Motor neuron (in vitro differentiated cells): ENCODE results near the gene HOXA1. TPM values are rescaled to one million over a fixed set of nuclear protein-coding genes. Genes with fewer than 3 reads are reported as not detected.
A peak's percentile ranks its signal among the peaks of the same experiment; 100 is the strongest.

Source experiments
- ATAC-seq, 8 experiments: fragments of 200-7000 bp; cut with Tn5 transposase; replicated peaks in 6 of 8; 2 replicates each; pipeline ENCODE4 v1.8.0; 2021; ENCODE audit warnings: mild to moderate bottlenecking in 8 of 8, moderate library complexity in 8 of 8
- H3K27ac ChIP-seq, 2 donors: fragments of 250-450 bp; sonication (Bioruptor Pico); 2 replicates each; pipeline ENCODE4 v1.9.0; 2021; ENCODE audit warnings: antibody characterized with exemption in 2 of 2, mild to moderate bottlenecking in 2 of 2, moderate library complexity in 1 of 2
- H3K4me1 ChIP-seq, 2 donors: fragments of 250-450 bp; sonication (Bioruptor Pico); replicated peaks in 1 of 2; 2 replicates each; pipeline ENCODE4 v1.6.1; 2021; ENCODE audit warnings: antibody characterized with exemption in 2 of 2, mild to moderate bottlenecking in 2 of 2, moderate library complexity in 1 of 2
- H3K4me3 ChIP-seq, 5 donors: fragments of 250-450 bp; sonication (Bioruptor Pico); 2 replicates each; pipeline ENCODE4 v1.9.0; 2021; ENCODE audit warnings: antibody characterized with exemption in 5 of 5, mild to moderate bottlenecking in 5 of 5, moderate library complexity in 4 of 5
- WGBS, 10 experiments: fragments of 450-650 bp; shearing (Covaris generic); methylation state at CpG; one replicate each; pipeline ENCODE4 v1.0.0; 2022; 5-methylcytosine and 5-hydroxymethylcytosine counted together
- in situ Hi-C, 9 experiments: fragments of 400-800 bp; cut with MboI; loops; one replicate each; pipeline ENCODE4 v1.15.0; 2021; ENCODE audit warnings: low sequenced_read_pairs in 9 of 9, low pct_unique_long_range_greater_than_20kb in 2 of 9; ENCODE audit not compliant: unreplicated experiment in 9 of 9
- total RNA-seq, 8 experiments: library from RNA; unstranded; fragments of 300-600 nt; gene quantifications; 2 replicates each; pipeline versions ENCODE4 v1.2.3 to v1.2.4, GENCODE V29; 2022

Gene HOXA1
- total RNA-seq, 8 experiments from 2014 or later: 2.7 to 44.5 (median 14.4) TPM

GRCh38 chr7:27139334-27140125 is 43.7 kb upstream of the HOXA1 start:
- in situ Hi-C loops: loop anchor here in 2 of 9 experiments (10.0 kb wide), 1 partner anchor 285 kb away; no protein-coding TSS in a partner anchor
- H3K4me3 ChIP-seq: peak overlapping the region; percentile 46 to 81 (median 63)
- ATAC-seq: no peak
- 0 to 89% (median 17%) methylated on average over 1 to 13 of the region's 53 CpGs; no CpG with 5 or more reads in 5 of the 10 experiments for WGBS, 10 experiments
- H3K4me1 ChIP-seq: peaks cover 13 to 22% of the 10 kb centered on the region in 2 donors
- peak overlapping the region; percentile 92 to 93 for H3K27ac ChIP-seq

GRCh38 chr7:27138985-27139333 is 43.2 kb upstream of the HOXA1 start:
- Histone ChIP-seq H3K4me1 (peaks cover 19 to 22% of the 10 kb centered on the region in 2 donors), H3K27ac (peak overlapping the region; percentile 92 to 93), H3K4me3 (peak overlapping the region; percentile 46 to 81 (median 63))
- ATAC-seq: no peak
- in situ Hi-C loops: no loop called here
- 0 to 100% (median 10%) methylated on average over 1 to 9 of the region's 11 CpGs; no CpG with 5 or more reads in 2 of the 10 experiments for whole genome bisulfite sequencing, 10 experiments

GRCh38 chr7:27138472-27138871 is 42.7 kb upstream of the HOXA1 start:
- ATAC-seq: no peak
- H3K4me3 ChIP-seq: peak overlapping the region; percentile 46 to 81 (median 63)
- H3K27ac ChIP-seq: peak overlapping the region; percentile 92 to 93
- 0 to 33% (median 13%) methylated on average over 1 of the region's 1 CpG; no CpG with 5 or more reads in 7 of the 10 experiments for WGBS, 10 experiments
- in situ Hi-C loops: no loop called here
- H3K4me1 ChIP-seq: peaks cover 22 to 24% of the 10 kb centered on the region in 2 donors

- Histone ChIP-seq H3K4me1 (peaks cover 22 to 31% of the 10 kb centered on the region in 2 donors), H3K27ac (peak overlapping the region; percentile 92 to 93), H3K4me3 (peak overlapping the region; percentile 46 to 81 (median 63))
- in situ Hi-C loops: no loop called here
- 0 to 100% (median 29%) methylated on average over 1 to 2 of the region's 2 CpGs; no CpG with 5 or more reads in 2 of the 10 experiments for WGBS, 10 experiments
- ATAC-seq: no peak
Observed at GRCh38 chr7:27137640-27138315, 42.0 kb upstream of the HOXA1 start.

- Histone ChIP-seq H3K4me1 (peaks cover 22 to 37% of the 10 kb centered on the region in 2 donors), H3K27ac (peak overlapping the region; percentile 84 to 93), H3K4me3 (peak overlapping the region in 4 of 5 donors; percentile 46 to 92 (median 64))
- ATAC-seq: no peak
- in situ Hi-C loops: no loop called here
- 0 to 40% (median 20%) methylated on average over 1 to 2 of the region's 2 CpGs; no CpG with 5 or more reads in 3 of the 10 experiments for WGBS, 10 experiments
Observed at GRCh38 chr7:27134392-27134791, 38.6 kb upstream of the HOXA1 start.

- H3K4me3 ChIP-seq: peak overlapping the region; percentile 46 to 92 (median 69)
- H3K27ac ChIP-seq: peak overlapping the region; percentile 84 to 93
- H3K4me1 ChIP-seq: peaks cover 22 to 44% of the 10 kb centered on the region in 2 donors
- peak in 4 of 8 experiments; percentile 1 to 9 (median 4) for ATAC-seq
- in situ Hi-C loops: no loop called here
- WGBS, 10 experiments: 1 to 97% (median 17%) methylated on average over 1 to 16 of the region's 18 CpGs; no CpG with 5 or more reads in 2 of the 10 experiments
Observed at GRCh38 chr7:27133409-27134231, 37.8 kb upstream of the HOXA1 start.

- Histone ChIP-seq H3K4me1 (peaks cover 22 to 50% of the 10 kb centered on the region in 2 donors), H3K27ac (peak overlapping the region; percentile 84 to 93), H3K4me3 (peak overlapping the region; percentile 46 to 92 (median 69))
- WGBS, 10 experiments: 0 to 84% (median 63%) methylated on average over 3 to 6 of the region's 6 CpGs; no CpG with 5 or more reads in 3 of the 10 experiments
- in situ Hi-C loops: no loop called here
- ATAC-seq: no peak
Observed at GRCh38 chr7:27132978-27133377, 37.2 kb upstream of the HOXA1 start.

- in situ Hi-C loops: no loop called here
- Histone ChIP-seq H3K27ac (peak overlapping the region; percentile 84 to 93), H3K4me3 (peak overlapping the region; percentile 47 to 92 (median 69)), H3K4me1 (peaks cover 26 to 58% of the 10 kb centered on the region in 2 donors)
- no peak for ATAC-seq
- 6 to 100% (median 60%) methylated on average over 1 to 2 of the region's 2 CpGs; no CpG with 5 or more reads in 2 of the 10 experiments for WGBS, 10 experiments
Observed at GRCh38 chr7:27132214-27132613, 36.4 kb upstream of the HOXA1 start.

- peak overlapping the region; percentile 47 to 92 (median 69) for H3K4me3 ChIP-seq
- peak overlapping the region; percentile 84 to 93 for H3K27ac ChIP-seq
- peaks cover 28 to 66% of the 10 kb centered on the region in 2 donors for H3K4me1 ChIP-seq
- WGBS, 10 experiments: 0 to 44% (median 15%) methylated on average over 1 to 12 of the region's 12 CpGs
- ATAC-seq: no peak
- in situ Hi-C loops: no loop called here
Observed at GRCh38 chr7:27131390-27131819, 35.6 kb upstream of the HOXA1 start.

- Histone ChIP-seq H3K27ac (peak within 1 kb of the TSS; percentile 93 to 94), H3K4me1 (peaks cover 27 to 71% of the 10 kb centered on the region in 2 donors), H3K4me3 (peak within 1 kb of the TSS; percentile 47 to 92 (median 69))
- WGBS, 10 experiments: 0 to 4% (median 1%) methylated on average over 1 to 7 of the region's 67 CpGs; no CpG with 5 or more reads in 4 of the 10 experiments
- in situ Hi-C loops: no loop called here
- peak; percentile 76 to 93 (median 86) for ATAC-seq
Observed at GRCh38 chr7:27130540-27131389, 35.0 kb upstream of the HOXA1 start, which contains the start of gene HOXA4. Gene HOXA4 (minus strand): TSS chr7:27130757. CDS start chr7:27130733, 24 bp downstream.

- in situ Hi-C loops: no loop called here
- ATAC-seq: peak; percentile 32 to 58 (median 40)
- Histone ChIP-seq H3K4me1 (peaks cover 28 to 71% of the 10 kb centered on the region in 2 donors), H3K4me3 (peak overlapping the region; percentile 47 to 92 (median 69)), H3K27ac (peak overlapping the region; percentile 92 to 94)
- WGBS, 10 experiments: 0 to 71% (median 69%) methylated on average over 2 to 4 of the region's 72 CpGs; no CpG with 5 or more reads in 7 of the 10 experiments
Observed at GRCh38 chr7:27129729-27130539, 34.1 kb upstream of the HOXA1 start.
